ENCODE results near the gene TBC1D3B. TPM values are rescaled to one million over a fixed set of nuclear protein-coding genes. Genes with fewer than 3 reads are reported as not detected.
"Not testable (repeated sequence)": the region's sequence is repeated elsewhere in the genome, so short reads cannot be mapped to it uniquely, and the experiment has no call there.

Gene TBC1D3B
- total RNA-seq, 1 donor from 2014 or later, result 7.1 TPM

DNA sequence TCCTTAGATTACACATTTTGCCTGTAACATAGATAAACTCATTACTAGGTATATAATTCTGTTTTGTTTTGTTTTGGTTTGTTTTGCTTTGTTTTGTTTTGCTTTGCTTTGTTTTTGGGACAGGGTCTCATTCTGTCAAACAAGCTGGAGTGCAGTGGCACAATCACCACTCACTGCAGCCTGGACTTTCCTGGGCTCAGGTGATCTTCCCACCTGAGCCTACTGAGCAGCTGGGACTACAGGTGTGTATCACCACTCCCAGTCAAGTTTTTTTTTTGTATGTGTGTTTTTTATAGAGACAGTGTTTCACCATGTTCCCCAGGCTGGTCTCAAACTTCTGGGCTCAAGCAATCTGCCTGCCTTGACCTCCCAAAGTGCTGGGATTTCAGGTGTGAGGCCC lies 33.1 kb upstream of the TBC1D3B start:
- H3K36me3 Mint-ChIP-seq (ENCODE audit: low read depth), result no peaks in the 10 kb centered on the region
- intact Hi-C loops (cut with micrococcal nuclease), result no loop called here
- H3K9me3 Mint-ChIP-seq, result no peaks in the 10 kb centered on the region
- peaks cover 16% of the 10 kb centered on the region for H3K4me1 Mint-ChIP-seq (ENCODE audit: low read depth)
- peaks cover 24% of the 10 kb centered on the region for H3K27me3 Mint-ChIP-seq (ENCODE audit: insufficient read depth)
- H3K27ac Mint-ChIP-seq, result no peak overlapping the region
- DNase-seq (ENCODE audit: low spot score), result no peak
- no peak overlapping the region for H3K4me3 Mint-ChIP-seq

DNA sequence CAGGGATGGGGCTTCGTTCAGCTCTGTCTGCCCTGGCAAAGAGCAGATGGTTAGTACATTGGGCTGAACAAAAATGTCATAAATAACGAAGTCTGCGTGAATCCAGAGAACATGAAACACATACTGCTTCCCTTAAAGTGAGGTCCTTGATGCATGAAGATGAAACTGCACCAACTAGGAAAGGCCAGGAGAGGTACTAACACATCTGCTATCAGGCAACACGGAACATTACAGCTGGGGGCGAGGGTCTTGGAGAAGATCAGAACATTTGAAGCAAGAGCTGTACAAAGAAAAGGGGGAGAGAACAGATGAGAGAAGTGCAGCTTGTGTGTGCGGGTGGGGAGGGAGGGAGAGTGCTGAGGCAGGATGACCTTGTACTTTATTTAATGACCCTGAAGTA lies 30.9 kb upstream of the TBC1D3B start:
- Mint-ChIP-seq H3K27me3 (ENCODE audit: insufficient read depth) (peaks cover 22% of the 10 kb centered on the region), H3K4me1 (ENCODE audit: low read depth) (peaks cover 17% of the 10 kb centered on the region)
- H3K27ac Mint-ChIP-seq; H3K9me3 Mint-ChIP-seq; intact Hi-C loops (cut with micrococcal nuclease); H3K4me3 Mint-ChIP-seq; DNase-seq (ENCODE audit: low spot score); H3K36me3 Mint-ChIP-seq (ENCODE audit: low read depth): not testable (repeated sequence)

DNA sequence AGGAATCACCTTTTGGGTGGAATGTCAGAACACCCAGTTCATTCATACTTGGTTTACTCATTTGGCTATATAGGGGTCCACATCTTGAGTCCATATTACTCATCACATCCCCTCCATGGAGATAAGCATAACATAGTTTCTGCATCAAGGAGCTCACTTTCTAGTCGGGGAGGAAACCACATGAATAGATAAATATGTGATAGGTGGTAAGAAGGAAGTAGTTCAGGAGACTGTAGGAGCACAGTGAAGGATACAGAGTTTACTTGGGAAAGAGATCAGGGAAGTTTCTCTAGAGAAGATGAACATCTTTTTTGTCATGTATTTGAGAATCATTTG lies 30.0 kb upstream of the TBC1D3B start:
- H3K27ac Mint-ChIP-seq; H3K4me3 Mint-ChIP-seq; intact Hi-C loops (cut with micrococcal nuclease); H3K9me3 Mint-ChIP-seq; H3K36me3 Mint-ChIP-seq (ENCODE audit: low read depth); DNase-seq (ENCODE audit: low spot score): not testable (repeated sequence)
- Mint-ChIP-seq H3K27me3 (ENCODE audit: insufficient read depth) (peaks cover 22% of the 10 kb centered on the region), H3K4me1 (ENCODE audit: low read depth) (peaks cover 24% of the 10 kb centered on the region)

DNA sequence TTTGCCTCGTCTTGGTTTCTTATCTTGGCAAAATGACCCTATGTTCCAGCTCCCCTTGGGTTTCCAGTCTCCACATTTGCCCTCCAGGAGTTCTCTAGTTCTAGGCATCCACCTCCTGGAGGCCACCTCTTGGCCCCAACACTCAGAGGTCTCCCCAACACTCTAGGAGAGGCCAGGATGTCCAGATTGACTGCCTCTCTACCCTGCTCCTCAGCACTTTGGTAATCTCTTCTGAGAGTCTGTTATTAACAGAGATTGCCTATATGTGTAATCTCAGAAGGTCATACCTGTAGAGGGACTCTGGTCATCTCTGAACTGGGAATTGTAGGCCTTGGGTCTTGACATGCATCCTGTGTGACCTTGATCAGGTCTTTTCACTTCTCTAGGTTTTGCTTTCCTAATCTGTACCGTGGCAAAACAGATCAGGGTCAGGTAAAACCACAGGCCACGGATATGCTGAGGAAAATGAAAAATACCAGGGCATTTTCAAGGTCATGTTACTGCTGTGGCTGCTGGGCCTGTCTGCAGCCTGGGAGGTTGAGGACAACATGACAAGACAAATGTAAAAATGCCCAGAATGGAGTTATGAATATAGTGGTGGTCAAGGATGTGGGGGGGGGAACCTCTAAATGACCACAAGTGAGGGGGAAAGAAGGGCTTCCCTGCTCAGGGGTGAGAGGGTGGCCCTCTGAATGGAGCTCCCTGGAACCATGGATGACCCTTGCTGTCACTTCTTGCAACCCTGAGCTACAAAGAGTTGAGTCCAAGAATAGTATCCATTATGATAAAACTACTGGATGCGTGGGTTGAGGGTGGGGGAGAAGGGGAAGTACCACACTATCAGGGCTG lies 29.4 kb upstream of the TBC1D3B start:
- H3K4me1 Mint-ChIP-seq (ENCODE audit: low read depth), result peaks cover 24% of the 10 kb centered on the region
- DNase-seq (ENCODE audit: low spot score), result no peak
- H3K27me3 Mint-ChIP-seq (ENCODE audit: insufficient read depth), result peaks cover 22% of the 10 kb centered on the region
- no peaks in the 10 kb centered on the region for H3K36me3 Mint-ChIP-seq (ENCODE audit: low read depth)
- H3K27ac Mint-ChIP-seq, result no peak overlapping the region
- H3K9me3 Mint-ChIP-seq, result no peaks in the 10 kb centered on the region
- no peak overlapping the region for H3K4me3 Mint-ChIP-seq
- intact Hi-C loops (cut with micrococcal nuclease), result no loop called here

DNA sequence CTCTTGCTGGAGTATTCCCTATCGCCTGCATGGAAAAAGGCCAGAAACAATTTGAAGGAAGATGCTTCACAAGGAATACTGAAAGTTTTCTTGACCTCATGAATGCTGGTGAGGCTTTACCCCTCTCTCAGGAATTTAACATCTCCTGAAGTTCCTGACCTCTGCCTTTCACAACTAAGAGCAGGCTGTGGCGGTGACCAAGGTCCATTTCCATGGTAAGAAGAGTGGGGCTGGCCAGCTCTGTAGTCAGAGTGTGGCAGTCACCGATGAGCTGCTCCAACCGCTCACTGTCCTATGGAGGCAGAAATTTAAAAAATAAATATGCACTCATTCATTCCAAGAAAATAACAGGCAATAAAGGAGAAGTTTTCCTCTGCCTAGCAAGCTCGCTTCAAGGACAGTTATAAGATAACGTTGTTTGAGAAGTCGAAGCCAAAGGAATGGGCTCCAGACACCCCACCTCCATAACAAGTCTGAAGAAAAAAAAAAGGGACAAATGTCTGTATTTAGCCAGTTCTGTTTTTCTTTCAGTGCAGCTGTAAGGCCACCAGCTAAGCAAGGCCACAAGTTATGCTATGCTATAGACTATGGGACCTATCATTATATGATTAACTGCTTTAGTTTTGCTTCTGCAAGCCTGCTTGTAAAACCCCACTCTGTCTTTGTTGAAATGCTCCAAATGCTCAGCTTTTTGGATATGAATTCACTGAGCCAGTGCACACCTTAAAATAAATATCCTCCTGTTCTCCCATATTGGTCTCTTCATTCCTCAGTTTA lies 28.5 kb upstream of the TBC1D3B start:
- H3K4me3 Mint-ChIP-seq, result no peak overlapping the region
- intact Hi-C loops (cut with micrococcal nuclease), result no loop called here
- no peak for DNase-seq (ENCODE audit: low spot score)
- H3K36me3 Mint-ChIP-seq (ENCODE audit: low read depth), result no peaks in the 10 kb centered on the region
- no peak overlapping the region for H3K27ac Mint-ChIP-seq
- H3K27me3 Mint-ChIP-seq (ENCODE audit: insufficient read depth), result peaks cover 20% of the 10 kb centered on the region
- H3K9me3 Mint-ChIP-seq, result no peaks in the 10 kb centered on the region
- peaks cover 14% of the 10 kb centered on the region for H3K4me1 Mint-ChIP-seq (ENCODE audit: low read depth)

DNA sequence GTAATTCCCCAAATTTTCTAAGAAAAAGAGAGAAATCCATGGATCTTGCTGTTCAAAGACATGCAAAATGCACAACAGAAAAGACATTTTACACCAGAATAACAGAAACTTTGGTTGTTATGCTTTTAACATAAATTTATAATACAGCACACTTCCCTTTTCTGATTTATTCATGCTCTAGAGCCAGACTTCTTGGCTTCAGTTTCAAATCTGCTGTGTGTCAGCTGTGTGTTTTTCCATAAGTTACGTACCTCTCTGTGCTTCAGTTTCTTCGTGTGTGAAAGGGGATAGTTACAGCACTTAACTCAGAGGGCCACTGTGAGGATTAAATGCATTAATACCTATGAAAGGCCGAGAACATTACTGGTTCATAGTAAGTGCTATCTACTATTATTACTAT lies 26.9 kb upstream of the TBC1D3B start:
- Mint-ChIP-seq H3K27me3 (ENCODE audit: insufficient read depth) (peaks cover 15% of the 10 kb centered on the region), H3K4me3 (no peak overlapping the region), H3K4me1 (ENCODE audit: low read depth) (peaks cover 21% of the 10 kb centered on the region), H3K27ac (no peak overlapping the region), H3K36me3 (ENCODE audit: low read depth) (no peaks in the 10 kb centered on the region), H3K9me3 (no peaks in the 10 kb centered on the region)
- intact Hi-C loops (cut with micrococcal nuclease), result no loop called here
- no peak for DNase-seq (ENCODE audit: low spot score)

DNA sequence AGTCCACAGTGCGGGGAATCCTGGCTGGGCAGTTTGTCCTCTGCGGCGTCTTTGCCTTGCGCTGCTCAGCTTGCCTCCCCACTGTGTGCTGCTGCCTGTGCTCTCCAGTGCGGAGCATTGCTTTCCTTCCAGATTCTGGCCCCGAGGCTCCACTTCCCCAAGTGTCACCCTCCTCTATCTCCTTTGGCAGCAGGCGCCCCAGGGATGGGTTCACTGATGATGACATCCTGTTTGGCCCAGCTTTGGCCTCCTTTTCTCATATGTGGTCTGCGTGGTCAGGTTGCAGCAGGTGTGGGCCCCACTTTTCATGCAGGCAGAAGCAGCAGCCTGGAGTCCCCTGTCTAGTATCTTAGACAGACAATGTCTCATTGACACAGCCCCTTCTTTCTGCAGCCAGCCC lies 25.1 kb upstream of the TBC1D3B start:
- DNase-seq (ENCODE audit: low spot score); H3K4me3 Mint-ChIP-seq; H3K27ac Mint-ChIP-seq; H3K9me3 Mint-ChIP-seq; intact Hi-C loops (cut with micrococcal nuclease); H3K36me3 Mint-ChIP-seq (ENCODE audit: low read depth): not testable (repeated sequence)
- peaks cover 12% of the 10 kb centered on the region for H3K27me3 Mint-ChIP-seq (ENCODE audit: insufficient read depth)
- peaks cover 23% of the 10 kb centered on the region for H3K4me1 Mint-ChIP-seq (ENCODE audit: low read depth)

DNA sequence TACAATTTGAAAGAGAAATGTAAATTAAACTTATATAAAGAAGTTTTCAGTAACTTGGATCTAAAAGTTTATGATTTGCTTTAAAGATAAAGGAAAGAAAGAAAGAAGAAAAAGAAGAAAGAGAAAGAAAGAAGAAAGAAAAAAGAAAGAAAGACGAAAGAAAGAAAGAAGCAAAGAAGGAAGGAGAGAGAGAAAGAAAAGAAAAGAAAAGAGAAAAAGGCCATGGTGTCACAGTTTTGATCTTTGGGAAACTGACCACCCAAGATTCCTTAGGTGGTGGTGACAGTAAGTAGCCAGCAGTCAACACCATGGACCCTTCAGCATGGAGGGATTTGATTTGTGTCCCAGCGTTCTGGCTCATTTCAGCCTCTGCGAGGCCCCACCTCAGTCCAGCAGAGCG lies 24.7 kb upstream of the TBC1D3B start:
- intact Hi-C loops (cut with micrococcal nuclease); H3K27ac Mint-ChIP-seq; H3K9me3 Mint-ChIP-seq; DNase-seq (ENCODE audit: low spot score); H3K4me3 Mint-ChIP-seq; H3K36me3 Mint-ChIP-seq (ENCODE audit: low read depth): not testable (repeated sequence)
- Mint-ChIP-seq H3K4me1 (ENCODE audit: low read depth) (peaks cover 27% of the 10 kb centered on the region), H3K27me3 (ENCODE audit: insufficient read depth) (peaks cover 13% of the 10 kb centered on the region)

DNA sequence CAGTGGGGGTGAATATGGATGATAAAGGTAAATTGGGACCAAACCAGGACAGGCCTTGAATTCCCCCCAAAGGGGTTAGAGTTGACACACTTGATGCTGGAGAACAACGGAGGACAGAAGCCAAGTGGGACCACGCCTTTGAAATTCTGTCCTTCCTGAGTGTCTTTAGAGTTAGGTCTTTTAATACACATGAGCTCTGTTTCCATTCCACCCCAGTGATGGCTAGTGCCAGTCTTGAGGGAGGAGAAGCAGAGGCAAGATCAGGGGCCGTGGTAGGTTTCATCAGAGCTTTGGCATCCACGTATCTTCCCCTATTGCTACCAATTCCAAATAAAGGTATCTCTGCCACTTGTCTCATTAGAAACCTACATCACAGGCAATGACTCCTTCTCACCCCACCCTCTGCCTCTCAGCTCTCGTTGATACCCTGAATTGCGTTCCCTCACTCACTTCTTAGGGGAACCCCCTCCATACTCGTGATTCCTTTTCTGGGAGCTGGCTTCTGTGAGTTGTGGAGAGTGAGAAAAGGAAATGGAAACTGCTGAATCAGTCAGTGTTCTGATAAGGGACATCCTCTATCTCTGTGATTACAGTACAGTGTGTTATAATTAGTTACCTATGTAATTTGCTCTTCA lies 22.5 kb upstream of the TBC1D3B start:
- Mint-ChIP-seq H3K27me3 (ENCODE audit: insufficient read depth) (peaks cover 12% of the 10 kb centered on the region), H3K27ac (peak overlapping the region; percentile 62), H3K4me3 (no peak overlapping the region), H3K36me3 (ENCODE audit: low read depth) (no peaks in the 10 kb centered on the region), H3K9me3 (no peaks in the 10 kb centered on the region), H3K4me1 (ENCODE audit: low read depth) (peaks cover 29% of the 10 kb centered on the region)
- DNase-seq (ENCODE audit: low spot score), result no peak
- intact Hi-C loops (cut with micrococcal nuclease), result no loop called here

DNA sequence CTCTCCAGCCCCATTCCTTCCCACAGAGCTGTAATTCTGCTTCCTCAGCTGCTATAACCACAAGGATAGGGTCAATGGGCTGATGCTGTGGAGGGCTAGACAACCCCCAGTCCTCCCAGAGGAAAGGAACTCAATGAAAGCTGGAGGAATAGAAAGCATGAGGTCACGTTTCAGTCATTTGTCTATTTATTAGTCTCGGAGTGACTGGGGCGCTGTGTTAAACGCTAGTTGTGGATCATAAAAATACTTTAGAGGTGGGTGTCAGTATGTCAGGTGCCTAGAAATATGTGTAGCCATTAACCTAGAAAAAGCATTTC lies 20.9 kb upstream of the TBC1D3B start:
- no peak overlapping the region for H3K4me3 Mint-ChIP-seq
- H3K27me3 Mint-ChIP-seq (ENCODE audit: insufficient read depth), result peaks cover 12% of the 10 kb centered on the region
- peaks cover 28% of the 10 kb centered on the region for H3K4me1 Mint-ChIP-seq (ENCODE audit: low read depth)
- intact Hi-C loops (cut with micrococcal nuclease), result no loop called here
- no peaks in the 10 kb centered on the region for H3K36me3 Mint-ChIP-seq (ENCODE audit: low read depth)
- no peak overlapping the region for H3K27ac Mint-ChIP-seq
- DNase-seq (ENCODE audit: low spot score), result no peak
- H3K9me3 Mint-ChIP-seq, result no peaks in the 10 kb centered on the region

DNA sequence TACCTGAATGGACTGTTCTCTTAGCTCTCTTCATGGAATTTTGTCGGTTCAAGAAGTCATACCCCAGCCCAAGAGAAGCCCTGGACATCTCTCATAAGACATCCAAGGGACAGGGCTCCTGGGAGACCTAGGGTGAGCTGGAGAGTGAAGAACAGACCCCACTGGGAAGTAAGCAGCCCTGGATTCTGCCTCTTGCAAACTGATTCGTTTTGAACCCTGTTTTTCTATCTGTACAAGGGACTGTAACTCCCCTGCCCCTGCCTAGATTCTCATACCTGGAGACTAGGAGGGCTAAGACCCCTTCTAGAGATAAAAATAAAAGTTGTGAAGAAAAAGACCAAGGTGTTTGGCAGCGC lies 19.7 kb upstream of the TBC1D3B start:
- intact Hi-C loops (cut with micrococcal nuclease), result no loop called here
- no peak overlapping the region for H3K27ac Mint-ChIP-seq
- H3K27me3 Mint-ChIP-seq (ENCODE audit: insufficient read depth), result peaks cover 10% of the 10 kb centered on the region
- H3K9me3 Mint-ChIP-seq, result no peaks in the 10 kb centered on the region
- no peak overlapping the region for H3K4me3 Mint-ChIP-seq
- H3K4me1 Mint-ChIP-seq (ENCODE audit: low read depth), result peaks cover 23% of the 10 kb centered on the region
- no peaks in the 10 kb centered on the region for H3K36me3 Mint-ChIP-seq (ENCODE audit: low read depth)
- DNase-seq (ENCODE audit: low spot score), result no peak

DNA sequence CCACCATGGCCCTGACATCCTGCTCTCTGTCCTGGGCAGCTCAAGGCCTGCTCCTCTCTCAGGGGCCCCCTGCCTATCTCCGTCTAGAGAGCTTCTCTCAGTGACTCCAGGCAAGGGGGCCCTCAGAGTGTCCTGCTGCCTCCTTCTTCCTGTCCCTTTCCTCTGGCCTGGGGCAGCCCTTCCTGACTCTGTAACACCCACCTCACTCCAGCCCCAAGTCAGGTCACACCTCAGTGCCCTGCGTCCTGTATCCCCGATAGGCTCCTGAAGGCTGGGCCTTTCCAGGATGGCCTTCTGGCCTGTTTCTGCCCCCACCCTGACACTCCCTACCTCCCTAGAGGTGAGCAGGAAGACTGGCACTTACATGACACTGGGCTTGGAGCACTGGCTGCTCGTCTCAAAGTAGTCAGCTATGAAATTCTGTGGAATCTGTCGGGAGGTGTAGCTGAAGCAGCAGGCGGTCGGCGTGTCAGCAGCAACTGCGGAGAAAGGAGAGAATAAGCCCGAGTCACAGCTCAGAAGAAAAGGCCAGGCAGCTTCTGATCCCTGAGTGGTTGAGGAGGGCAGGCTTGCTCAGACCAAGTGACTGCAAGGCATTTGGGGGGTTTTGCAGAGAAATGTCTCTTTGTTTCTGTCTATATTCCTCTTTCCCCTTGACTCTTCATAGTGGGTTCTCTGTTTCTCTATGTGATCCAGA lies 19.1 kb upstream of the TBC1D3B start:
- no peak overlapping the region for H3K27ac Mint-ChIP-seq
- no peak for DNase-seq (ENCODE audit: low spot score)
- H3K4me3 Mint-ChIP-seq, result no peak overlapping the region
- H3K4me1 Mint-ChIP-seq (ENCODE audit: low read depth), result peaks cover 23% of the 10 kb centered on the region
- intact Hi-C loops (cut with micrococcal nuclease), result no loop called here
- peaks cover 10% of the 10 kb centered on the region for H3K27me3 Mint-ChIP-seq (ENCODE audit: insufficient read depth)
- H3K36me3 Mint-ChIP-seq (ENCODE audit: low read depth), result no peaks in the 10 kb centered on the region
- H3K9me3 Mint-ChIP-seq, result no peaks in the 10 kb centered on the region

All from activated T-helper 1 cell treated with anti-CD3 and anti-CD28 coated beads, Interleukin-12 subunit alpha, Interleukin-12 subunit beta, Interleukin-2, Interleukin-4 antibody, amounts not matched to agents 30 ng/mL and 10 ng/mL and 1 ng/mL, durations not matched to agents 14 hours and 24 hours and 36 hours (primary cell).